ENCODE measurements around the gene MOB3B.

Gene MOB3B

DNA sequence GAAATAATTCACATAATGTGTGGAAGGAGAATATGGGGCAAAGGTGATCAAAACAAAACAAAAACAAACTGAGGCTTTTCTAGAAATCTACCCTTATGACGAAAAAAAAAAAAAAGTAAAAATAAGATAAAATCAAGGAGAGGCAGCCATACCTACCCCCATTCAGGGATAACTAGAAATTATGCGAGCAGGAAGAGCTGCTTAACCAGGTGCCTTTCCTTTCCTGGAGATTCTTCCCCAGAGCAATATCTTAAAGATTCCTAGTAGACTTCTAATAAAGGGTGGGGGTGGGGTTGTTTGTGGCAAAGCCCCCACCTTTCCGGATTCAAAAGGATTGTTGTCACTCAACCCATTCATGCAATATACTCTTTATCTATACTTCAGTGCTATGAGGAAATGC is 117.5 kb downstream of the MOB3B start:
- FAIRE-seq: no peak
- no peak for TF ChIP-seq POLR2A (IDR thresholded peaks at IDR 0.05; ENCODE audit: low read depth, low read length)

DNA sequence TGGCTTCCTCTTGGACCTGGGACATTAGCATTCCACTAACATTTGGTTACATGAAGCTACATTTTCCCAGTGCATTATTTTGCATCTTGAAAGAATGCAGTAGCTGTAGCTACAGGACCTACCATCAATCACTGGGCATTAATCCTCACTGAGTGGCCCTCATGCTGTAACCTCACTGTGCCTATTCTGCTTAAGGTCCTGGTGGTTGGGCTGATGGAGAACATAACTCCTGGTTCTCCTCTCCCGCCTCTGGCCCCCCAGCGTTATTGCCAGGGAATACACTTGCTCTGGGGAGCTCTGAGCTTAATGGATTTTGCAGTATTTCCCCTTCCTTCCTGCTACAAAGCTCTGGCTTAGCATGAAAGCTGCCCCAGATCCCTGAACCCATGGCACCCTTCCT is 121.1 kb downstream of the MOB3B start:
- TF ChIP-seq POLR2A (IDR thresholded peaks at IDR 0.05; ENCODE audit: low read depth, low read length): no peak

More for the DNA sequence above, 117.5 kb downstream of the MOB3B start:
- no peak for DNase-seq (ENCODE audit: insufficient read length, low spot score)

DNA sequence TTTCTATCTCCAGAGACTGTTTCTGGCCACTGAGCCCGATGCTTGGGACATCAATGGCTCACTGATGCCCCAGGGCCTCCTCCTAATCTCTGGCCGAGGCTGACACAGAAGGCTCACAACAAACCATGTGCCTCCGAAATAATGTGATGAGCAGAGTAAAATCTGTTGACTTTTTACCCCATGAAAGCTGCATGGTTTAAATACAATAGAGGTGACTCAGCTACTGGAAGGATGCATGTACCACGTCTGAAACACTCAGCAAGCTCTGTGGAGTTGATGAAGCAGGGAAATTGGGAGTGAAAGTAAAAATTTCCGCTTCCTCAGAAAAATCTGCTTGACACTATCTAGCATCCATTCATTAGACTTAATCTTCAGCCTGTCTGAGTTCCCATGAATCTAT is 121.6 kb downstream of the MOB3B start:
- DNase-seq (ENCODE audit: insufficient read length, low spot score) (peak; percentile 40), FAIRE-seq (peak; percentile 94)
- no peak for TF ChIP-seq POLR2A (IDR thresholded peaks at IDR 0.05; ENCODE audit: low read depth, low read length)

More for the DNA sequence above, 121.1 kb downstream of the MOB3B start:
- DNase-seq (ENCODE audit: insufficient read length, low spot score) (no peak), FAIRE-seq (no peak)

DNA sequence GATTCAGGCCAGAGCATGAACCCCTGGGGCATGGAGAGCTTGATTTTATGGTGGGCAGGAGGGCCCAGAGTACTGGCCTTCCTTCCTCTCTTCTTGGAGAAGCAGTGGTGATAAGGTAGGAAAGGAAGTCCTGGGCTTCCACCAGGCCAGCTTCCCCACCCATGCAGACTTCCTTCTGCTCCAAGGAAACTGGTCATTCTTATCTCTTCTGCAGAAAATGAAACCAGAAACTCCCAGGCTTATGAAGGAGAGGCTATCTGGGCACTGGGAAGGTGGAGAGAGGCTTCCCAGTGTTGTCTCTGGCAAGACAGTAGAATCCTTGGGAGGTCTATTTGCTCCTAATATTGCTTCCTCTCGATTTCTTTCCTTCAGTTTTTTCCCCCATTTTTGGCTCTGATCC is 122.1 kb downstream of the MOB3B start:
- no peak for TF ChIP-seq POLR2A (IDR thresholded peaks at IDR 0.05; ENCODE audit: low read depth, low read length)
- FAIRE-seq (peak; percentile 64), DNase-seq (ENCODE audit: insufficient read length, low spot score) (no peak)

DNA sequence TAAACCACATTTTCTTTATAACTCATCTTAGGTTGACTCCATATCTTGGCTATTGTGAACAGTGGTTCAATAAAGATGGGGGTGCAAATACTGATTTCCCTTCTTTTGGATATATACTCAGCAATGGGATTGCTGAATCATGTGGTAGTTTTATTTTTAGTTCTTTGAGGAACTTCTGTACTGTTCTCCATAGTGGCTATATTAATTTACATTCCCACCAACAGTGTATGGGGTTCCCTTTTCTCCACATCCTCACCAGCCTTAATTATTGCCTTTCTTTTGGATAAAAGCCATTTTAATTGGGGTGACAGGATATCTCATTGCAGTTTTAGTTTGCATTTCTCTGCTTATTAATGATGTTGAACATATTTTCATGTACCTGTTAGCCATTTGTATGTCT is 125.0 kb downstream of the MOB3B start:
- TF ChIP-seq POLR2A (IDR thresholded peaks at IDR 0.05; ENCODE audit: low read depth, low read length): no peak
- FAIRE-seq (no peak), DNase-seq (ENCODE audit: insufficient read length, low spot score) (no peak)

DNA sequence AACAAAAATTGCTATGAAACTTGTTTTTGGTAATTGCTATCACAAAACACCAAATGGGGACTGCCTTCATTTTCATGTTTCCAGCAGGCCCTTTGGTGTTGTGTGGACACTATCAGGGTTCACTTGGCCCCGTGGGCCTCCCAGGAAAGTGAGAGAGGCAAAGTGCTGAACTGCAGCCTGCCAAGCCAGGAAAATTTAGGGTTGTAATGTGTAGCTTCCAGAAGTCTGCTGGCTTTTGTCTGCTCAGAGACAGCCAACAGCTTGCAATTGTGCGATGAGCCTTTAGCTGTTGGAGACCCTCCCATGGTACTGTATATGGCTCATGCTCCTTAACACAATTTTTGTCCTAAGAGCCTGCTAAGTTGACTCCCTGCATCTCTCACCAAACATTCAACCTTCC is 127.0 kb downstream of the MOB3B start:
- no peak for TF ChIP-seq POLR2A (IDR thresholded peaks at IDR 0.05; ENCODE audit: low read depth, low read length)
- FAIRE-seq: no peak
- DNase-seq (ENCODE audit: insufficient read length, low spot score): no peak

DNA sequence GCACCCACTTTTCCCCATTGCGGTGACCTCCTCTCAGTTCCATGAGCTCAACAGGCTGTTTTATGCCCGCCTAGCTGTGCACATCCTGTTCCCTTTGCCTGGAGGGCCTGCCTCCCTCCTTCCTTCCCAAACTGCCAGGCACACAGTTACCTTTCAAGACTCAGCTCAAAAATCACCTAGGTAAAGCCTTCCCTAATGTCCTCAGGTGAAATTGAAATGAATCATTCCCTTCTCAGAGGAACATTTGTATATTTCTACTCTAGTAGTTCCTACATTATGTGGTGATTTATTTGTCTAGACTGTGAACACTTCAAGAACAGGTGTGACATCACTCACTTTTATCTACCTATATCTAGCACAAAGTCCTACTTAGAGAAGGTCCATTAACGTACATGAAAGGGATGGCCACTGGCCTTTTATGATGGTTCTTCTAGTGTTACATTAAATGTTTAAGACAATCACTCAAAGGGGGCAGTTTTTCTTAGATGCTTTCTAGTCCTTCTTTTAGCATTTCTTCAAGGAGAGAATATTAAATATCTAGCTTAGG is 129.2 kb downstream of the MOB3B start:
- FAIRE-seq: no peak
- no peak for DNase-seq (ENCODE audit: insufficient read length, low spot score)
- no peak for TF ChIP-seq POLR2A (IDR thresholded peaks at IDR 0.05; ENCODE audit: low read depth, low read length)

DNA sequence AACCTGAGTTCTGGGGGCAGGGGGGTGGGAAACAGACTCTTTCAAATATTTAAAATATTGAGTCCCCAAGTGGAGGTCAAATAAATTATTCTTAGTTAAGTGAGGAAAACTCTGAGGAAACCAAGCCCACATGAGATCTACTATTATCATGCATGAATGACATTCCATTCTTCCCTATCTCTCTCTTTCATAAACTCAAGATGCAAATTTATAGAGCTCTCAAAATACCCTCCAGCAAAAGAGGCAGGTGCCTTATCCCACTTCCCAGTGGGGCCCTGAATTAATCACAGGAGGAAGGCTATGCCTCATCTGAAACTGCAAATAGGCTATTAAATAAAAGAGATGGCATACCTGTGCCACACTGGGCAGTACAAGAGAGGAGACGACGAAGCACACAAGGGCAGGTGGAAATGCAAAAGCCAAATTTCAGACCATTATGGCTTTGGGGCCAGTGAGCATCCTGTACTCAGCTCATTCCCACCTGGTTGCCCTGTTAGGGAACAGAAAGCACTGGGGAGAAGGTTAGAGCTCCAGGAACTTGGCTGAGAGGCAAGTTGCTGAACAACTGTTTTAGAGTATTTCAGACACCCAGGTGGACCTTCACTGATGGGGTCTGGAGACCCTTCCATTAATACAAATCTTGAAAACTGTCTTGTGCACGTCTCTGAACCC is 130.5 kb downstream of the MOB3B start:
- DNase-seq (ENCODE audit: insufficient read length, low spot score) (no peak), FAIRE-seq (no peak)

DNA sequence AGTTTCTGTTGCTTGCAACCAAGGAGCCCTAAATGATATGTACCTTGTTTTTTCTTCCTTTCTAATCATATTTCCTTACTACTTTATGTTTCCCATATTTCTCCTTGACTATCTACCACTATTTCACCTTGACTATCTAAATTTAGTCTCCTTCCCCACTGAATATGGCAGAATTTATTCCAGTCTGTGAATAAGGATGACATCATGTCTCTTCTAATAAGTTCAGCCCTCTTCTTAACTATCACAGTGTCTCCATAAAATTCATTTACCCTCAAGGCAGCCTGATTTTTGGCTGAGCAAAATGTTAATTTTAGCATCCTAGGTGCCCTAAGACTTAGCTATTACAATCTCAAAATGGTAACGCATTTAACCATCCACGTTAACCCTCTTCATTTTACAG is 133.1 kb downstream of the MOB3B start:
- TF ChIP-seq POLR2A (IDR thresholded peaks at IDR 0.05; ENCODE audit: low read depth, low read length): no peak
- DNase-seq (ENCODE audit: insufficient read length, low spot score) (no peak), FAIRE-seq (no peak)

More for the DNA sequence above, 130.5 kb downstream of the MOB3B start:
- TF ChIP-seq POLR2A (IDR thresholded peaks at IDR 0.05; ENCODE audit: low read depth, low read length): no peak

DNA sequence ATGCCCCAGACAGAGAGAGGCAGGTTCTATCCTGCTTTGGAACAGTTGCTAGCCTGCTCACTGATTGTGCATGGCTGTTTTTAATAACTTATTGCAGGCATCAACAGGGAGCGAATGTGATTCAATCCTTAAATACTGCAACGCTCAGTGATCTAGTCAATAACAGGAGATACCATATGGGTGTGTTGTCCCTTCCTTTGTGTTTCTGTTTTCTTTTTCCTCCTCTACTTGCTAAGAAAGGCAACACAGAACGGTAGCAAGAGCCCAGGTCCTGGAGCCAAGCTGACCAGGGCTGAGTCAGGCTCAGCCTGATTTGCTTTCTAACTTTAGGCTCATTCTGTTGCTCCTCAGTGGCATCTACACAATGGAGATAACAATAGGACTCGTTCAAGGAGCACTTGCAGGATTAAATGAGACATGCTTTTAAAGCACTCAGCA is 134.1 kb downstream of the MOB3B start:
- no peak for DNase-seq (ENCODE audit: insufficient read length, low spot score)
- no peak for FAIRE-seq
- no peak for TF ChIP-seq POLR2A (IDR thresholded peaks at IDR 0.05; ENCODE audit: low read depth, low read length)

DNA sequence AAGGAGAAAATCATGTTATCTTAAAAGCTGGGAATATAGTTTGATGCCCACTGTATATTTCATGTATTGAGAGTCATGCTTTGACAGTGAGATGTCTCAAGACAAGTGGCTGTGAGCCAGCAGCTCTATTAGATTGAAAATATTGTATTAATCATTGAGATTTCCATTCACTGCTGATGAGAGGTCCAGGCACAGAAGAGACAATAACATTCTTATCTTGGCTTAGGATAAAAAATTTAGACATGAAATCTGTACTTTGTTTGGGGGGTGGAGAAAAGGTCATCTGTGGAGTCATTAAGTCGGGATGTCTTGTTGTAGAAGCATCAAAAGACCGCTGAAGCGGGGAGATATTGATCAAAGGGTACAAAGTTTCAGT is 134.8 kb downstream of the MOB3B start:
- DNase-seq (ENCODE audit: insufficient read length, low spot score) (no peak), FAIRE-seq (no peak)
- no peak for TF ChIP-seq POLR2A (IDR thresholded peaks at IDR 0.05; ENCODE audit: low read depth, low read length)

DNA sequence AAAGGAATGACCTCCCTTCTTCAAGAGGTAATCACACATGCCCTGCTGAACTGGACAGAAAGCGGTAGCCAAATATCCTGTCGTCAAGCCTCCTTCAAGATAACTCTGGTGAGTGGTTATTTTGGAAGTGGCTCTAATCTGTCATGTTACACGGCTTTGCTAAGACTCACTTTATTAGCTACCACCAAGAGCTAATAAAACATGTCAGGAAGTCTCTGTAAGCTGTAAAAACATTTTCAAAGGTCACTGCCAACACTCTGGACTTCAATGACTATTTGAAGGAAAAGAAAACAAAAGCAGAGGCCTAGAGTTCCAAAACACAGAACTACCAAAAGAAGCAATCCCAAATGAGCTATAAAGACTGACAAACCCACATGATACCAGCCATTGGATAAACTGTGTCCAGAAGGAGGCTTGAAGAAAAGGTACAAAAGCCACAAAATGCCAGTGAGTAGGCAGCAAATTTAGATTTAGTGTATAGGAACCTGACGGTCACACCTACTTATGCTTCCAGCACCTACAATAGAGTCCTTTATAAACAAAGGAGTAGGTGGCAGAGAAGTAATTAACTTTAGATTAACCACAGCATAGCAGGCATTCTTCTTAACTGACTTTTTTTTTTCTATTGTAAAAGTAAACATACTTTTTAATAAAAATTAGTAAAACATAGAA is 135.3 kb downstream of the MOB3B start:
- no peak for TF ChIP-seq POLR2A (IDR thresholded peaks at IDR 0.05; ENCODE audit: low read depth, low read length)
- DNase-seq (ENCODE audit: insufficient read length, low spot score) (no peak), FAIRE-seq (no peak)

DNA sequence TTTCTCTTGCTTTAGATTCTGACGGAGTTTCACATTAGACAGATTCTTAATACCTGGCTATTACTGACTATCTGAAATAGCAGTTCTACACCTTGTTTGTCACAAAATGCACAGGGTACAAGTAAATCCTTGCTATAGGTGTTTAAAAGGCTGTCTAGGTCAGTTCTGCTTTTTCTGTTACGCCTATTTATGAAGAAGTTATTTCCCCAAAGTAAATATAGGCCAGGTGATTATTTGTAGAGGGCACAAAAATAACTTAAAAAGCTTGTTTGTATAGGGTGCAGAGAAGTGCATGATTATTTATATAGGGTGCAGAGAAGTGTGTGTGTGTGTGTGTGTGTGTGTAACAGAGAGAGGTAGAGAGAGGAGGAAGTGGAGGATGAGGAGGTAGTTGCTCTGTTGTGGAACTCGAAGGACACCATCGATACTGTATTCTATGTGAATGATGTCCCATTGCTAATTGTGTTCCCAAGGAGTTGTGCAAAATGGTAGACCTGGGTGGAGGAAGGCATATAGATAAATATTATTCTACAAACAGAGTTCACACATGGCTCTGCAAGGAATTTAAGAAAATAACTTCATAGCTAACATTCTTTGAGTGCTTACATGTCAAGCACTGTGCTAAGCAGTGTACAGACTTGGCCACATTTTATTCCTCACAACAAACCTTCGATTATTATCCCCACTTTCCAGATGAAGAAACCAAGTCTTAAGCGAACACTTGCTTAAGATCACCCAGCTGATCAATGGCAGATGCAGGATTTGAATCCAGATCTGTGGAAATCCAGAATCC is 136.4 kb downstream of the MOB3B start:
- TF ChIP-seq POLR2A (IDR thresholded peaks at IDR 0.05; ENCODE audit: low read depth, low read length): no peak
- DNase-seq (ENCODE audit: insufficient read length, low spot score) (no peak), FAIRE-seq (no peak)

DNA sequence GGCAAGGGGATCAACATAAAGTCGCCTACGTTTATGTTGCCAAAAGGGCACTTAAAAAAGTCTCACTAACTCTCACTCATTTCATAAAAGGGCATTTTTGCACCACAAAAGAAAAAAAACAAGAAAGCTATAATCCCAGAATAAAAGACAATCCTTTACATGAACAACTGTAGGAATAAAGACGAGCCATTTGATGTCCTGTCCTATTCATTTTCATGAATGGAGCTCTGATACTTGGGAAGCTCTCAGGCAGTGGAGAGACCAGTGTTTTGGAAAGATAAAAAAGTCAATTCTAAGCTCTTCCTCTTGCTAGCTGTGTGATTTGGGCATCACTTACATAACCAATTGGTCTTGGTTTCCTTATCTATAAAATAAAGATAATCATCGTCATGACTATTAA is 137.2 kb downstream of the MOB3B start:
- FAIRE-seq (no peak), DNase-seq (ENCODE audit: insufficient read length, low spot score) (no peak)
- no peak for TF ChIP-seq POLR2A (IDR thresholded peaks at IDR 0.05; ENCODE audit: low read depth, low read length)
